Thymus (tissue), 11 donors: ENCODE results near the gene IGF2R. TPM values are rescaled to one million over a fixed set of nuclear protein-coding genes. Genes with fewer than 3 reads are reported as not detected.

Source experiments
- DNase-seq, 9 donors: peaks; one replicate each; pipeline ENCODE4 v3.0.0-alpha.2; 2013; ENCODE audit warnings: low spot score in 9 of 9, low read depth in 6 of 9, missing footprints in 1 of 9
- H3K27ac ChIP-seq, 2 donors: one replicate each; pipeline ENCODE4 v1.5.1; 2013; ENCODE audit warnings: control low read depth in 1 of 2, low read depth in 1 of 2, low read length in 1 of 2, mild to moderate bottlenecking in 1 of 2, moderate library complexity in 1 of 2
- H3K27me3 ChIP-seq, 2 donors: one replicate each; pipeline ENCODE4 v1.5.1; 2013; ENCODE audit warnings: low read length in 1 of 2; ENCODE audit not compliant: control insufficient read depth in 2 of 2, insufficient read depth in 1 of 2
- H3K36me3 ChIP-seq, 2 donors: one replicate each; pipeline ENCODE4 v1.5.1; 2013; ENCODE audit warnings: low read length in 1 of 2, mild to moderate bottlenecking in 1 of 2, moderate library complexity in 1 of 2; ENCODE audit not compliant: control insufficient read depth in 2 of 2, insufficient read depth in 2 of 2
- H3K4me1 ChIP-seq, 2 donors: one replicate each; pipeline ENCODE4 v1.5.1; 2013; ENCODE audit warnings: low read length in 2 of 2; ENCODE audit not compliant: control insufficient read depth in 2 of 2, insufficient read depth in 2 of 2
- H3K4me3 ChIP-seq, 2 donors: one replicate each; pipeline ENCODE4 v1.5.1; 2013; ENCODE audit warnings: low read length in 2 of 2, control low read depth in 1 of 2, mild to moderate bottlenecking in 1 of 2
- H3K9me3 ChIP-seq, 2 donors: one replicate each; pipeline ENCODE4 v1.5.1; 2013; ENCODE audit warnings: low read length in 1 of 2, mild to moderate bottlenecking in 1 of 2; ENCODE audit not compliant: control insufficient read depth in 2 of 2, insufficient read depth in 1 of 2
- WGBS: extraction: QIAGEN DNeasy Blood & Tissue Kit; methylation state at CpG from one replicate; pipeline ENCODE4 v1.1.7; 2013; 5-methylcytosine and 5-hydroxymethylcytosine counted together
- polyA plus RNA-seq: library from polyadenylated mRNA; stranded (reverse); fragments of 200-250 nt; gene quantifications from one replicate; pipeline ENCODE4 v1.2.3, GENCODE V29; 2013
- total RNA-seq: library from RNA; stranded (reverse); fragments of 120-200 nt; gene quantifications from one replicate; pipeline ENCODE4 v1.2.4, GENCODE V29; 2013
- donor health status: healthy.

IGF2R gene
- total and polyA plus RNA-seq, 2 donors: 16.3 to 16.6 TPM

GRCh38 chr6:159976686-159977254 is 7.9 kb downstream of the IGF2R start:
- Histone ChIP-seq H3K36me3 (no peaks in the 10 kb centered on the region), H3K9me3 (no peaks in the 10 kb centered on the region), H3K27me3 (no peaks in the 10 kb centered on the region), H3K4me1 (peaks cover 57 to 63% of the 10 kb centered on the region in 2 donors), H3K4me3 (no peak overlapping the region), H3K27ac (no peak overlapping the region)
- DNase-seq: no peak
- 75% methylated on average over 7 of the region's 7 CpGs for WGBS

GRCh38 chr6:159977255-159977903 is 8.5 kb downstream of the IGF2R start:
- DNase-seq: no peak
- WGBS: 71% methylated on average over 14 of the region's 14 CpGs
- no peak overlapping the region for H3K27ac ChIP-seq
- peaks cover 60 to 65% of the 10 kb centered on the region in 2 donors for H3K4me1 ChIP-seq
- H3K9me3 ChIP-seq: no peaks in the 10 kb centered on the region
- H3K36me3 ChIP-seq: no peaks in the 10 kb centered on the region
- no peaks in the 10 kb centered on the region for H3K27me3 ChIP-seq
- no peak overlapping the region for H3K4me3 ChIP-seq

GRCh38 chr6:159977904-159978268 is 9.0 kb downstream of the IGF2R start:
- 88% methylated on average over 8 of the region's 8 CpGs for WGBS
- H3K27ac ChIP-seq: peak overlapping the region in 1 of 2 donors; percentile 71
- H3K4me3 ChIP-seq: no peak overlapping the region
- H3K9me3 ChIP-seq: no peaks in the 10 kb centered on the region
- peaks cover 57 to 65% of the 10 kb centered on the region in 2 donors for H3K4me1 ChIP-seq
- no peaks in the 10 kb centered on the region for H3K36me3 ChIP-seq
- H3K27me3 ChIP-seq: no peaks in the 10 kb centered on the region
- DNase-seq: no peak

GRCh38 chr6:159978291-159979135 is 9.6 kb downstream of the IGF2R start:
- no peak for DNase-seq
- H3K27ac ChIP-seq: peak overlapping the region in 1 of 2 donors; percentile 71
- H3K4me1 ChIP-seq: peaks cover 63 to 67% of the 10 kb centered on the region in 2 donors
- no peaks in the 10 kb centered on the region for H3K27me3 ChIP-seq
- H3K36me3 ChIP-seq: no peaks in the 10 kb centered on the region
- WGBS: 61% methylated on average over 13 of the region's 13 CpGs
- no peak overlapping the region for H3K4me3 ChIP-seq
- H3K9me3 ChIP-seq: no peaks in the 10 kb centered on the region

DNA sequence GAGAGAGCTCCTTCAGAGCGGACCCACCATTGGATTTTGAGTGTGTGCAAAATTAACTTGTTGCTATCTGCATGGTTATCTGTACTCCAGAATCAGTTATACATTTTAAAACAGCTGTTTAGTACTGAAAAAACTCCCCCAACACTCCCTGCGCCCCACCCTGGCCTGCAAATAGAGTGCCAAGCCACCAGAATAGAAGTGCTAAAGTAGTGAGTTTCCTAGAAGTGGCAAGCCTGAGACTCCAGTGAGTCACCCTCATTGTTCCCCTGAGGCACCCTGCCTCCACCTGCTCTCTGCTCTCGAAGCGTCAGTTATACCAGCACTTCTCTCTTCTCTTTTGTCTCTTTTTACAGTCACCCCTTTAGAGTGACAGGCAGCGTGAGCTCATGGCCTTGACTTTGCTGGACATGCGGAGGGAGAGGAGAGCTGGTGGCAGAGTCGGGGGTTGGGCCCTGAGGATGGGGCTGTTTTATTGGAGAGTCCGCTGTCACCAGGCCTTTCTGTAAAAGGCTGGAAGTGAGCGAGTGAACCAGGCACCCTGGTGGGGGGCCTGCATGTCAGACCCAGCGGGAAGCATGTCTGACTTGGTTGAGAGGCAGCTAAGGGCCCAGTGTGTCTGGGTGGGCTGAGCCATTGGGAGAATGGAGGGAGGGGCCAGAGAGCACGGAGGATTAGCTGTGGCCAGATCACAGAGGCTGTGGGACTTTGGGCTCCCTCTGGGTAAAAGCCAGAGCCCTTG is 10.4 kb downstream of the IGF2R start:
- Histone ChIP-seq H3K4me1 (peaks cover 66 to 71% of the 10 kb centered on the region in 2 donors), H3K4me3 (no peak overlapping the region), H3K27ac (peak overlapping the region; percentile 53 to 76), H3K36me3 (no peaks in the 10 kb centered on the region), H3K27me3 (no peaks in the 10 kb centered on the region), H3K9me3 (no peaks in the 10 kb centered on the region)
- DNase-seq: peak in 3 of 9 donors; percentile 48 to 74 (median 52)
- WGBS: 53% methylated on average over 11 of the region's 11 CpGs

DNA sequence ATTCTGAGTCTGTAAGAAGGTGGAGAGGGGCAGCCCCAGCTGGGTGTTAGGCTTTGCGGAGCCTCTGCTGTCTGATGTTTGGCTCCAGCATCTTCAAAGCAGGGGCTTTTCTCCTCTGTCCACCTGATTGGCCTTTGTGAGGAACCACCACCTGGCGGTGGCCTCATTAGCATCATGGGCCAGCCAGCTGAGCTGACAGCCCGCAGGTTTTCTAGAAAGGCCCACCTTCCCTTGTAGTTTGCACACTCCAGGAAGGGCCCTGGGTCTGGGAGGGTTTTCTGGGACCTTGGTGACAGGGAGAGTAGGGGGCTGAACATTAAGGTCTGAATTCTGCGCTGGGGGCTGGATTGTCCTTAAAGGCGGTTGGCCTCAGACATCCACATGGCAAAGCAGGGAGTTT is 11.6 kb downstream of the IGF2R start:
- Histone ChIP-seq H3K4me3 (no peak overlapping the region), H3K9me3 (no peaks in the 10 kb centered on the region), H3K36me3 (no peaks in the 10 kb centered on the region), H3K4me1 (peaks cover 64 to 71% of the 10 kb centered on the region in 2 donors), H3K27me3 (no peaks in the 10 kb centered on the region), H3K27ac (no peak overlapping the region)
- WGBS: 94% methylated on average over 5 of the region's 5 CpGs
- no peak for DNase-seq

DNA sequence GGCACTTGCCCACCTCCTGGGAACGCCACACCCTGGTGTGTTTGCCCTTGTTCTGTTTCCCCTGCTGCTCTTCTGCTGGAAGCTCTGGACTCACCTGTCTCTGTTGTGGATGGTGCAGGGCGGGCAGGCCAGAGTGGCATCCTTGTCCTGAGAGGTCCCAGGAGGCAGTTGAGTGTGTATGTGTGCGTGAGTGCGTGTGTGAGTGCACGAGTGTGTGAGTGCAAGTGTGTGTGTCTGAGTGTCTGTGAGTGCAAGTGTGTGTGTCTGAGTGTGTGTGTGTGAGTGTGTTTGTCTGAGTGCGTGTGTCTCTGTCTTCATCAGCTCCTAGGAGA is 12.2 kb downstream of the IGF2R start:
- H3K9me3 ChIP-seq: no peaks in the 10 kb centered on the region
- peak overlapping the region in 1 of 2 donors; percentile 38 for H3K27ac ChIP-seq
- H3K4me3 ChIP-seq: no peak overlapping the region
- no peaks in the 10 kb centered on the region for H3K36me3 ChIP-seq
- DNase-seq: no peak
- WGBS: 90% methylated on average over 6 of the region's 6 CpGs
- no peaks in the 10 kb centered on the region for H3K27me3 ChIP-seq
- H3K4me1 ChIP-seq: peaks cover 66 to 71% of the 10 kb centered on the region in 2 donors

DNA sequence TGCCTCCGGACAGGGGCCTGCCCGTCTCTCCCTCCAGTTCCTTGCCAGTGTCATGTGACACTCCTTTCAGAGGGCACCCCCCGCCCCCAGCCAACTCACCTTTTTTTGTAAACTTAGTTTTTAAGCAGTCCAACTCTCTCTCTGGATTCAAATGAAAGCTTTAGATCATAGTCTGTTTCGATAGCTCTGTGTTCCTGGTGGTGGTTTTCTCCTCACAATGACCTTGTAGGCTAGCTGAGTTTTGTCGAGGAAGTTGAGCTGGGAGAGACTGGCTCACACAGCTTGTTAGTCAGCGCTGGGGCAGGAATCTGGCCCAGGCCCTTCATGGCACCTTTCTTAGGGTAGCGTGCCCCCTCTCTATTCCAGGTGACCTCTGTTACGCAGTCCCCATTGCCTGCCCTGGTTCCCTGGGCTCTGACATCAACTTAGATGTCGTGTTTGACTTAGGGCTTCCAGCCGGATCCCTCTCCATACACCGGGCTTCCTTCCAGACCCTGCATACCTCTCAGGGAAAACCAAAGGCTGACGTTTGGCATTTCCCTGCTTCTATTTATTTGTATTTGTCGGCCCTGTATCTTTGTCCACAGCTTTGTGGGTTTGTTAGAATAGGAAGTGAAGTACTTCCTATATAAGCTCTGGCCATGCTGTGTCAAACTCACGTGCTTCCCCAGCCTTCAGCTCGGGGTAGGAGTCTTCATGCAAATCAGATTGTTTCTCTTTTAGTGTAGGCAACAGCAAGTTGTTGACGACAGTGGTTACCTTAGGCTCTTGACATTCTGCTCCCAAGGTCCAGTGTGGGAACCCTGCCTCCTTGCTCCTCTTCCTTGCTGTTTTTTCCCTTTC is 12.7 kb downstream of the IGF2R start:
- DNase-seq: peak in 2 of 9 donors; percentile 48 to 68
- peak overlapping the region in 1 of 2 donors; percentile 20 for H3K4me3 ChIP-seq
- WGBS: 14% methylated on average over 16 of the region's 16 CpGs

More for the DNA sequence above, 12.7 kb downstream of the IGF2R start:
- Histone ChIP-seq H3K36me3 (no peaks in the 10 kb centered on the region), H3K27ac (peak overlapping the region; percentile 40 to 61), H3K27me3 (no peaks in the 10 kb centered on the region), H3K9me3 (no peaks in the 10 kb centered on the region), H3K4me1 (peaks cover 65 to 71% of the 10 kb centered on the region in 2 donors)
